ENCODE data around the gene RAP1A.

Gene RAP1A

DNA sequence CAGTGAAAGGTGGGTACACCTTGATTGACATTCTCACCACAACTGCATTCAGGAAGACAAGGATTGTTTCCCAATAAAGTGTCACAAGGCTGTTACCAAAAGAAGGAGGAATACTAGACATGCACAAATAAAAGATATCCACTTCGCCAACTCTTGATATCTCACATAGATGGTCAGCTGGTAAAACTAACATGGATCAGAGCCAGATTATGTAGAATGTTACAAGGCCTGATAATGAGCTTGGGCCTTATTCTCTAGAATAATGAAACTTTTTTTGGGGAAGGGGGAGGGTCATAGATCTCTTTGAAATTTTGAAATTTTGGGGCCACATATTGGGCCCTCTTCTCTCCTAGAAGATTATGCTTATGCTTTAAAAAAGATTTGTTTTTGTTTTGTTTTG is 24.9 kb downstream of the RAP1A start:
- ChIA-PET POLR2A (no interaction called here), CTCF (no interaction called here)
- no peak for DNase-seq (ENCODE audit: extremely low spot score)
- no peak for TF ChIP-seq HDGF (IDR thresholded peaks at IDR 0.05; ENCODE audit: borderline replicate concordance)
- TF ChIP-seq ELF4 (IDR thresholded peaks at IDR 0.05) = no peak
- TF ChIP-seq, protein P1, sequence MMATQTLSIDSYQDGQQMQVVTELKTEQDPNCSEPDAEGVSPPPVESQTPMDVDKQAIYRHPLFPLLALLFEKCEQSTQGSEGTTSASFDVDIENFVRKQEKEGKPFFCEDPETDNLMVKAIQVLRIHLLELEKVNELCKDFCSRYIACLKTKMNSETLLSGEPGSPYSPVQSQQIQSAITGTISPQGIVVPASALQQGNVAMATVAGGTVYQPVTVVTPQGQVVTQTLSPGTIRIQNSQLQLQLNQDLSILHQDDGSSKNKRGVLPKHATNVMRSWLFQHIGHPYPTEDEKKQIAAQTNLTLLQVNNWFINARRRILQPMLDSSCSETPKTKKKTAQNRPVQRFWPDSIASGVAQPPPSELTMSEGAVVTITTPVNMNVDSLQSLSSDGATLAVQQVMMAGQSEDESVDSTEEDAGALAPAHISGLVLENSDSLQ (IDR thresholded peaks at IDR 0.05) = no peak
- no peak for TF ChIP-seq ZNF384 (IDR thresholded peaks at IDR 0.05)
- no peak for TF ChIP-seq CTBP1 (IDR thresholded peaks at IDR 0.05; ENCODE audit: borderline replicate concordance)
- TF ChIP-seq NFRKB (IDR thresholded peaks at IDR 0.05) = no peak

- CTCF ChIA-PET = no interaction called here
- POLR2A ChIA-PET = no interaction called here
- no peak for TF ChIP-seq BHLHE40 (IDR thresholded peaks at IDR 0.05; ENCODE audit: borderline replicate concordance)
- TF ChIP-seq, protein P1 (IDR thresholded peaks at IDR 0.05) = no peak
- no peak for TF ChIP-seq SUZ12 (IDR thresholded peaks at IDR 0.05)
- TF ChIP-seq ARNT (IDR thresholded peaks at IDR 0.05) = no peak
- no peak for TF ChIP-seq ELF4 (IDR thresholded peaks at IDR 0.05)
- DNase-seq (ENCODE audit: extremely low spot score) = no peak
These were observed 28.1 kb downstream of the RAP1A start for GRCh38 chr1:111647736-111648135.

GRCh38 chr1:111648806-111649205 is 29.2 kb downstream of the RAP1A start:
- CTCF ChIA-PET = no interaction called here
- POLR2A ChIA-PET = interaction anchor here (0.9 kb wide), 1 partner anchor 30 kb away, joined by 3 read pairs; no protein-coding TSS in a partner anchor
- no peak for DNase-seq (ENCODE audit: extremely low spot score)

DNA sequence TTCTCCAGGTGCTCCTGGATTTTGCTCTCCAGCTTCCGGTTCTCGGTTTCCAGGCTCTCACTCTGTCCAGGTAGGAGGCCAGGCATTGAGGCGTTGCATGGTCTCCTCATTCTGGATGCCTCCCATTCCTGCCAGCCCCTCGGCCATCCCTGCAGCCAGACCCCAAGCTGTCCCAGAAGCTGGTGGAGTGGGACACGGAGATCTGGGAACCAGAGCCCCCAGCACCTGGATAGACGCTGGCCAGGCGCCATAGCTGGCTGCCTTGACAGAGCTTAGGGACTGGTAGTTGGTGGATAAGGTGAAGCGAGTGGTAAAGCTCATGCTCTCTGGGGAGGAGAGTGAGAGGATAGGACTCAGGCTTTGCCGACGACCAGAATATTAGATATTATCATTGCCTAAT is 29.6 kb downstream of the RAP1A start:
- ChIA-PET POLR2A (interaction anchor here (0.9 kb wide), 1 partner anchor 30 kb away, joined by 3 read pairs; no protein-coding TSS in a partner anchor), CTCF (no interaction called here)
- DNase-seq (ENCODE audit: extremely low spot score) = no peak
- TF ChIP-seq TARDBP (IDR thresholded peaks at IDR 0.05) = no peak
- TF ChIP-seq L3MBTL2 (conservative IDR thresholded peaks at IDR 0.05) = no peak
- no peak for TF ChIP-seq FOXM1 (IDR thresholded peaks at IDR 0.05; ENCODE audit: borderline replicate concordance)
- TF ChIP-seq ELF4 (IDR thresholded peaks at IDR 0.05) = no peak
- no peak for TF ChIP-seq SP1 (IDR thresholded peaks at IDR 0.05)
- TF ChIP-seq FOXK2 (IDR thresholded peaks at IDR 0.05) = no peak
- no peak for TF ChIP-seq ZNF384 (IDR thresholded peaks at IDR 0.05)
- TF ChIP-seq SUZ12 (IDR thresholded peaks at IDR 0.05) = no peak
- TF ChIP-seq FOXA1 (IDR thresholded peaks at IDR 0.05) = no peak
- no peak for TF ChIP-seq LEF1 (IDR thresholded peaks at IDR 0.05; ENCODE audit: borderline replicate concordance)
- no peak for TF ChIP-seq CTBP1 (IDR thresholded peaks at IDR 0.05; ENCODE audit: borderline replicate concordance)
- TF ChIP-seq, protein P1 (IDR thresholded peaks at IDR 0.05) = no peak
- no peak for TF ChIP-seq HDGF (IDR thresholded peaks at IDR 0.05; ENCODE audit: borderline replicate concordance)
- TF ChIP-seq ARNT (IDR thresholded peaks at IDR 0.05) = no peak
- TF ChIP-seq BHLHE40 (IDR thresholded peaks at IDR 0.05; ENCODE audit: borderline replicate concordance) = no peak
- TF ChIP-seq NFRKB (IDR thresholded peaks at IDR 0.05) = no peak

More at GRCh38 chr1:111648806-111649205, 29.2 kb downstream of the RAP1A start:
- TF ChIP-seq FOXA1 (IDR thresholded peaks at IDR 0.05) (no peak), LEF1 (IDR thresholded peaks at IDR 0.05; ENCODE audit: borderline replicate concordance) (no peak), SP1 (IDR thresholded peaks at IDR 0.05) (no peak)

GRCh38 chr1:111649648-111650047 is 30.1 kb downstream of the RAP1A start:
- no peak for DNase-seq (ENCODE audit: extremely low spot score)
- CTCF ChIA-PET = no interaction called here
- TF ChIP-seq SUZ12 (IDR thresholded peaks at IDR 0.05) (no peak), ELF4 (IDR thresholded peaks at IDR 0.05) (no peak), HDGF (IDR thresholded peaks at IDR 0.05; ENCODE audit: borderline replicate concordance) (no peak), L3MBTL2 (conservative IDR thresholded peaks at IDR 0.05) (no peak), NFRKB (IDR thresholded peaks at IDR 0.05) (no peak), BHLHE40 (IDR thresholded peaks at IDR 0.05; ENCODE audit: borderline replicate concordance) (no peak), CTBP1 (IDR thresholded peaks at IDR 0.05; ENCODE audit: borderline replicate concordance) (no peak), ZNF384 (IDR thresholded peaks at IDR 0.05) (no peak)
- POLR2A ChIA-PET = interaction anchor here (0.9 kb wide), 1 partner anchor 30 kb away, joined by 3 read pairs; no protein-coding TSS in a partner anchor

- DNase-seq (ENCODE audit: extremely low spot score) = no peak
- CTCF ChIA-PET = no interaction called here
- TF ChIP-seq, protein P1 (IDR thresholded peaks at IDR 0.05) = no peak
- TF ChIP-seq ZNF384 (IDR thresholded peaks at IDR 0.05) (no peak), BHLHE40 (IDR thresholded peaks at IDR 0.05; ENCODE audit: borderline replicate concordance) (no peak), ARNT (IDR thresholded peaks at IDR 0.05) (no peak), CTBP1 (IDR thresholded peaks at IDR 0.05; ENCODE audit: borderline replicate concordance) (no peak), FOXM1 (IDR thresholded peaks at IDR 0.05; ENCODE audit: borderline replicate concordance) (no peak), LEF1 (IDR thresholded peaks at IDR 0.05; ENCODE audit: borderline replicate concordance) (no peak), TARDBP (IDR thresholded peaks at IDR 0.05) (no peak), L3MBTL2 (conservative IDR thresholded peaks at IDR 0.05) (no peak), SP1 (IDR thresholded peaks at IDR 0.05) (no peak), NFRKB (IDR thresholded peaks at IDR 0.05) (no peak), SUZ12 (IDR thresholded peaks at IDR 0.05) (no peak), FOXA1 (IDR thresholded peaks at IDR 0.05) (no peak), ELF4 (IDR thresholded peaks at IDR 0.05) (no peak), HDGF (IDR thresholded peaks at IDR 0.05; ENCODE audit: borderline replicate concordance) (no peak), FOXK2 (IDR thresholded peaks at IDR 0.05) (no peak)
- POLR2A ChIA-PET = no interaction called here
These were observed 34.1 kb downstream of the RAP1A start for GRCh38 chr1:111653709-111654108.

All from HEK293T (cell line).